Stimulated activated CD8-positive, alpha-beta memory T cell treated with anti-CD3 and anti-CD28 coated beads, Interleukin-15, amount 100 ng/mL, for 24 hours (primary cell): ENCODE results near the gene HOXC4.
"Not testable (repeated sequence)": the region's sequence is repeated elsewhere in the genome, so short reads cannot be mapped to it uniquely, and the experiment has no call there.

Source experiments
- DNase-seq: peaks from one replicate; pipeline ENCODE4 v3.0.0-alpha.2; 2020; ENCODE audit warnings: low read depth

Gene HOXC4

DNA sequence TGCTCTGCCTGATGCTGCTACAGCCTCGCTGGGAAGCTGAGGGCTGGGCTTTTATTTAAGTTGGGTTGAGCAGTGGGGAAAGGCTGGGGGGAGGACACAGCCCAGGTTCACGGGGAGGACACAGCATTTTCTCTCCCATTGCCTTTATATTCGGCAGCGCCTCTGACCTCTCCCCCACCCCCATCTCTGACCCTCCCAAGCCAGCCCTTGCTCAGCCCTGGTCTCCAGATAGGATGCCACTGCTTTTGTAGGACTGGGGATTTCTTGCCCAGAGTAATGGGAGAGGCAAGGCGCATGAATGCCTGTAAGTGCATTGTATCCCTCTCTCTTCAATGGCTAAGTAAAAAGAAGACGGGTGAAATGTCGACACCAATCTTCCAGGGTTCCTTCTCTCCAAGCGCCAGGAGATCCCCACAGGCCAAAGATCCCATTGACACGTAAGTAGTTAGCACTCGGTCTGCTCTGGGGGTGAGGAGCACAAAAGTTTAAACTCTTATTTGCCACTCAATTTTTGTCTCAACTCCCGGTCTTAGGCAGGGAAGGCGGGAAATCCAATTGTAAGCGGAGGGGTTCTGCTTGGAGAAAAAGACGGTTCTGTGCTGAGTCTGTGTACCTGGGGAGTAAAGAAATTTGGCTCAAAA, 4.6 kb downstream of the HOXC4 start:
- DNase-seq, result no peak

DNA sequence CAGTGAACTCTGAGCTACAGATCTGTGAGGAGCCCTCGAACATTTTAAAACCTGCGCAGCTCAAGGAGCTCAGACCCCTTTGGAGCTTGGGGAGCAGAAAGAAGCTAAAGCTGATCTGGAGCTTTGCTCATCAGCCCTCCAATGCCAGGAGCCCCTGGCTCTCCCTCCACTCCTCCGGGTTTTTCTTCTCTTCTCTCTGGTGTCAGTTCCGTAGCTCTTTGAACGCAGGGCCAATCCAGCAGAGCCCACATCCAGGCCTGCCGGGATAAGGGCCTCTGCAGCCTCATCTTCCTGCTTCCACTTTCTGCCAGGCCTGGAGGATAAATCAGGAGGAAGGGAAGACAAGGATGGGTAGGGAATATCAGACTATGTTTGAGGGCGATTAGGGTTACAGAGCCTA, 6.0 kb downstream of the HOXC4 start:
- DNase-seq, result no peak

DNA sequence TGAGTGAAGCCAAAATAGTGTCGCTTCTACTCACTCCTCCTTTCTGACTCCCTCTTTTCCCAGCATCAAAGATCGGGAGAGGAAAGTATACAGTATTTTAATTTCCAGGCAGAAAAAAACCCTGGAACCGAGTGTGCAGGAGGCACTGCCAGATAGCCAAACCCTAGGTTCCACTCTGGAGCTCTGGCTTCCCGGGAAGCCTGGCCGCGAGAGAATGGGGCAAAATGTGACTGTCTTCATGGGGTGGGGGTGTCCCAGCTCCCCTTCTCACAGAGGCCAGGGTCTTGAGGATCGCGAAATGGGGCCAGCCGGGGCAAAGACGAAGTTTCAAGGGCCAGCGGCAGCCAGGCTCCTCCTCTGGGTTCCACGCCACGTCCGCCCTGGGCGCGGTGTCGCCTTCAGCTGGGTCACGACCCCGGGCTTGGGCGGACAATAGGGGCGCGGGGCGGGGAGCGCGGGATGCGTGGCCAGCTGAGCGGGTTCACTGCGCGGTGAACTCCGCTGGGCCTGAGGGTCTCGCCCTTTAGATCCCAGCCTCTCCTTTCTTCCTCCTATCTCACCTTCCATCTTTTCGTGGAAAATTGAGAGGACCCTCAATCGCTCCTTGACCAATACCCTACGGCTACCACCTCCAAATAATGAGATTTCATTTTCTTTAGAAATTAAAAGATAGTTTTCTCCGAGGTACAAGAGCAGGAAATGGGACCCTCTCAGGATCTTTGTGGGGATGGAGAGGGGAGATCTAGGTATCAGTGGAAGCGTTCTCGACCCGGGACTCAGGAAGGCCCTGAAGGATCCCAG, 6.7 kb downstream of the HOXC4 start:
- no peak for DNase-seq

DNA sequence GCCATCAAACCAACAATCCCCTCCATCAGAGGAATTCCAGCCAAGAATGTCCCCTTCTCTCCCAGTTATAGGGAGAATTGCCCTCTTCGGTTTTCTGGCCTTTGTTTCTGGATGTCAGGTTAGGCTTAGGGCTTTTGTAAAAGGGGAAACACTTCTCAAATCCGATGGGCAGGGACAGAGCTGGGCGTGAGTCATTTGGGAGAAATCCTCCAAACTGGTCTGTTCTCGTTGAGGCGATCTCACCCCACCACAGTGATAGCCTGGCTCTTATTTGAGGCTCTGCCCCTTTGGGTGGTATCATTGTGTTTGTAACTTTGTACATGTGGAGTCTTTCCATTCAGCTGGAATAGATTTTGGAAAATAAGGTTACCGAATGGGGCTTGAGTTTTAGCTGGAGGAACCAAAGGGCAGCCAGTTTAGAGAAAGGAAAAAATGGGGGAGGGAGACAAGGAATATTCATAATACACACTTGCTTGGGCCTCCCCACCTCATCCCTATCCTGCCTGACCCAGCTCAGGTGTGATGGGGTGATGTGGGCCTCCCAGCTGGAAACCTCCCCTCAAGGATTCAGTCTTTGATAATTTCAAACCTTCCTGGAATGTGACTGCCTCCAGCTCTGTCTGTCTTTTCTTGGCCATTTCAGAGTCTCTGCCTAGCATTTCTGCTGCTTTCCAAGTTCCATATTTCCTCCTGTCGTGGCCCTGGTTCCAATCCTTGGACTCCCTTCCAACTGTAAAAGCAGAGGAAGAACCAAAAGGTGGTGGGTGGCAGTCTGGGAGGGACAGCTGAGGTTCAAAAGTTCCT, 7.5 kb downstream of the HOXC4 start:
- no peak for DNase-seq

DNA sequence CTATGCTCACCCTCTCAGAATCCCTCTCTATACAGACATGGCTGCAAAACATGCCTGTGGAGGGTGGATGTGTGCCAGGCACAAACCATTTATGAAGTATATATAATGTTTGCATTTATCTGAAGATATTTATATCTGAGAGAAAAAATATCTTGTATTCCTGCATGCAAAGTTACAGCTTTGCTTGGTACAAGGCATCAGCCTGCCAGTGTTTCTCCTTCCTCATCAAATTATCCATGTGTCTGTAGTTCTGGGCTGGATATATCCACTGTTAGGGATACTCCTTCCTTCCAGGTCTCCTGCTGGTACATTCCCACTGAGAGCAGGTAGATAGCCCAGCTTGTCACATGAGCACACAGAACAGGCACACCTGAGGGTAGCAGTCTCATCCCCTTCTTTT, 12.0 kb downstream of the HOXC4 start:
- no peak for DNase-seq

DNA sequence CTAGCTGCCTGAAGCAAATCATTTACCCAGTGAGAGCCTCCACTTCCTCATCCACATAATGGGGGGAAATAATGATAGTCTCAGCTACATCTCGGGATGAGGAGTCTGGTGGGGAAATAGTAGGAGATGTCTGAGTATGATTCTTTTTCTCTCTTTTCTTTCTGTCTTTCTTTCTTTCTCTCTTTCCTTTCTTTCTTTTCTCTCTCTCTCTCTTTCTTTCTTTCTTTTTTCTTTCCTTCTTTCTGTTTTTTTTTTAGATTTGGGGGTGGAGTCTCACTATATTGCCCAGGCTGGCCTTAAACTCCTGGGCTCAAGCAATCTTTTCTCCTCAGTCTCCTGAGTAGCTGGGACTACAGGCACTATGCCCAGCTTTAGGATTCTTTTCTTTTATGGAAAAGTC, 12.8 kb downstream of the HOXC4 start:
- DNase-seq, result no peak

DNA sequence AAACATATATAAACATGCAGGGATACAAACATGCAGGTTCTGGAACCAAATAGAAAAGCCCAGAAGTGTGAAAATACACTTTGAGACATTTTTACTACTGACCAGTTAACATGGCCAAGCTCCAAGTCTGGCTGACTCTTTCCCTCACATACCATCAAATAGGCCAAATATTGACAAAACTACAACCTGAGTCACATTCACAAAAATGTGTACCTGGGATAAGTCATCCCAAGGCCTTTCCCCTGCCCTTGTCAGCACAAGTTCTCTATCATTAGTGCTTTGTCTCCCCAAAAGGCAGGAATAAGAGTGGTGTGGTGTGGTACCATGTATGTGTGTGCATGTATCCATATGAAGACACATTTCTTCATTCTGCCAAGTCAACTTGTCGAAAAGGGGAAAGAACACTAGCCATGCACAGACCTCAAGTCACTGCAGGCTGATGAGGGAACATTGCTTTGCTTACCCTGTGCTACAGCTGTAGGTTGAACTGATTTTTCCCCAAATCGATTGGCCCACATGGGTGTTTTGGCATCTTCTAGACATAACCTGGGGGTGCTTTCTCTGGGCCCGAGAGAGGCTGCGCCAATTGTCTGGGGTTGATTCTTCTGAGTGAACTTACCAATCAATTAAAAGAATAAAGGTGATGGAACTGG, 14.9 kb downstream of the HOXC4 start:
- no peak for DNase-seq

DNA sequence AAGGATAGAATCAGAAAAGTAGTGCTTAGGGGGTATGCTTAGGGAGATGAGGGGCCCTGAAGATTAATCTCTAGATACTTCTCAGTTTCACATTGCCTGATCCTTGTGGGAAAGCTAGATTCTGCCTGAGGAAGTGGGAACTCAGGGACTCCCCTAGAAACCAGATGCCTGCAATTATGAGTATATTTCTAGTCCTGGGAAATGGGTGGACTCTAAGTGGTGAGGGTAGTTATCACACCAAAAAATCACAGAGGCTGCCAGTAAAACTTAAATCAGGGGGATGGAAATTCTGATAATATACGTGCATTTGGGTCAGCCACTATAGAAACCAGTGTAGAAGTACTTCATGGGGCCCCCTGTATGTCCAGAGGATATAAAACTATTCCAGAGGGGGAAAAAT, 18.3 kb downstream of the HOXC4 start:
- DNase-seq, result no peak

DNA sequence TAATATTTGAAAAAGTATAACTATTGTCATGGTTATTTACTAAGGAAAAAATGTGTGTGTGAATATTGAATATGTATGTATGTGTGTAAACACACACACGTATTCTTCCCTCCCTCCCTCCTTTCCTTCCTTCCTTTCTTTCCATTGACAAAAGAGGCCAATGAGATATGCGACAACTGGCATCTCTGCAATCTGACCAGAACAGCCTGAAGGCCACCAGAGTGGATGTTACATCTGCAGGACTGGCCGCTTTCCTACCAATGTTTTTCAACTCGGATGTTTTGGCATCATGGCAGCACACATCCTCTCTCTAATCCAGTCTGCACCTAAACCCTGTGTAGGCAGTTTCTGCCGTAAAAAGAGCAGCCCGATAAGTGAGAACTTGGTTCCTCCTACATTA, 20.7 kb downstream of the HOXC4 start:
- no peak for DNase-seq

DNA sequence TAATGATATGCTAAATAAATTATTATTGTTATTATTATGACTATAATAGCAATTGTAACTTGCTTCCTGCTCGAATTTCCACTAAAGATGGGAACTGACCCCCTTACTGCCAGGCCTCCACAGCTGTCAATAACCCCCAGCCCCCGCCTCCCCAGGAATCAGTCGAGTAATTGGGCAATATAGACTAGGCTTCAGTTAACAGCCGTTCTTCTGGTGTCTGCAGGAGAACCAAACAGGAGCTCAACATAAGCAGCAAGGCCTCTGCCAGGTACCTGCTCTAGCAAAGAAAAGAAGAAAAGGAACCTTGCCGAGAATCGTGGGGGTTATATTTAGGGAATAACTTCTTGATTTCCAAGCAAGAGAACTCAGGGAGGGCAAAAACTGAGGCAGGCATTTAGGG, 21.8 kb downstream of the HOXC4 start:
- DNase-seq, result no peak

DNA sequence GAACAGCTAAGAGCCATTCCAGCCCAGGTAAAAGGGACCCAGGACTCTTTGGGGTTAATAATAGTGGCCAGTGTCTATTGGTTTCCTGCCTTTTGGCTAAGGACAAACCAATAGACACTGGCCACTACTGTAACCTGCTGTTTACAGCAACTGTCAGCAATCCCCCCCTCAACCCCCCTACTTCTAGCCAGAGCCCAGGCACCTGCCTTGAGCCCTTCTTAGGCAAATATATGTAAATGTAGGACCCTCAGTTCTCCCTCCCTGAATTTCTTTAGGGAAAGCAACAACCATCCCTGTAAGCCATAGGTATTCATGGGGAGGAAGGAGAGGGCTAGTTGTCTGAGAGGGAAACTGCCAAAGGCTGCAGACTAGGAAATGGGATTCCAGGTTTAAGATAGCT, 22.3 kb downstream of the HOXC4 start:
- no peak for DNase-seq

DNA sequence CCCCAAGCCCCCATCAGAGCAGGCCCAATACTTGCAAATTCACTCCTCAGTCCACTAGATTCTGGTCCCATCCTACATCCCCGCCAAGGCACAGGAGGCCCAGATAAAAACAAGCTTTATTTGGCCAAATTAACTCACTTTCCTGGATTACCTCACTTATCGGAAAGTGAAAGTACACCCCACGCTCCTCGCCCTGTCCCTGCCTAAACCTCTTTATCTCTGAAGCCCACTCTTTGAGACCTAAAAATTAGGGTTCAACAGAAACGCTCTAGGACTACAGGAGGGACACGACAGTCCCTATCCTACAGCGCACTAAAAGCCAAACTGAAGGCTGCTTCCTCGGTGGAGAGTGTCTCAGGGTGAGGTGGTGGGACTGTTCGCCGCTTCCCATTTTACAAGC, 24.2 kb downstream of the HOXC4 start:
- DNase-seq, result not testable (repeated sequence)

DNA sequence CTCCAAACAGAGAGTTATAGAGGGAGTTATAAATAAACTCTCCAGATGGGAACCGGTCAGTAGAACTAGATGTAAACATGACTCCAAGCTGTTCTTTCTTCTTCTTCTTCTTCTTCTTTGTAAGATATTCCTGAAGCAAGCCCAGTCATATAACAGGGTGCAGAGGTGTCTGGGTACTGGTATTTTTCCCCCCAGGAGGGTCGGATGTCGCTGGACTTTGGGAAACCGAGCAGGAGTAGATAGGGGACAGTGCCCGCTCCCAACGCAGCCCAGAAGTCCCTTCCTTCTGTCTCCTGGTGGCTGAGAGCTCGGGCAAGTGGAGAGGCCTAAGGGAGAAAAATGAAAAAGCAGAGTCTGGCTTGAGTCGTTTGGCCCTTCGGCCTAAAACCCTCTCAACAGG, 25.5 kb downstream of the HOXC4 start:
- DNase-seq, result not testable (repeated sequence)

DNA sequence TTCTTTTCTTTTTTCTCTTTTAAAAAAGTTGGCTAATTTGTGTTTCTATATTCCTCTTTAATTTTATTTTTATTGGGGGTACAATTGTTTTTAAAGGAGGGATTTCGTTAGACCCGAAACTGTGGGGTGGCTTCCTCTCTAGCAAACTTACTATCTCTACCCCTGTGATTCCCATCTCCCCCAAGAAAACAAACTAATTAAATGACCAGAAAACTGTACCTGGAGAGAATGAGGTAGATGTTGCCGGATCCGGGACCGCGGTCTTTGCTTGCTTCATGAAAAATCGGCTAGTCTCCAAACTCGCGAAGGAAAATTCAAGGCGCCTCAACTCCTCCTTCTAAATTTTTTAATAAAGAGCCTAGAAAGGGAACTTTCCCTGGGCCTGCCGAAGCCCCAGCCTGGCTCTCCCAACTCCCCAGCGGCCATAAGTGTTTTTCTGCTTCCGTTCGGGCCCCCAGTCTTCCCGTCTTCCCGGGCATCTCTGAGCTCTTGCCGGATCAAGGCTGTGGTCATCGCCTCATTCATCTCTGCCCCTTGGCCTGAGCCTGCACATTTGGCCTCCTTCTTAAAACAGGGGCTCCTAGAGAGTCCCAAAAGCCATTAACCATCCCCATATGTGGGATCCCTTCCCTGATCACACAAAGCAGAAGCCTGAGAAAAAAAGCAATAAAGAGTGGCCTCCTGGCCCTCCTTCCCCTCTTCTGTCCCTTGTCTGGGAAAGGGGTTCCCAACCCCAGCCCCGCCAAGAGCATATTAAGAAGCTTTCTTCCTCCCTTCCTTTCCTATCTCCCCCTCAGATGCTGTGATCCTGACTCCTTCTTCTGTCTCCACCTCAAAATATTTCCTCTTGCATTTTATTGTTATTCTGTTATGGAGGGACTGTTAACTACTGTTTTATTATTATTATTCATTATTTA, 26.6 kb downstream of the HOXC4 start:
- not testable (repeated sequence) for DNase-seq

DNA sequence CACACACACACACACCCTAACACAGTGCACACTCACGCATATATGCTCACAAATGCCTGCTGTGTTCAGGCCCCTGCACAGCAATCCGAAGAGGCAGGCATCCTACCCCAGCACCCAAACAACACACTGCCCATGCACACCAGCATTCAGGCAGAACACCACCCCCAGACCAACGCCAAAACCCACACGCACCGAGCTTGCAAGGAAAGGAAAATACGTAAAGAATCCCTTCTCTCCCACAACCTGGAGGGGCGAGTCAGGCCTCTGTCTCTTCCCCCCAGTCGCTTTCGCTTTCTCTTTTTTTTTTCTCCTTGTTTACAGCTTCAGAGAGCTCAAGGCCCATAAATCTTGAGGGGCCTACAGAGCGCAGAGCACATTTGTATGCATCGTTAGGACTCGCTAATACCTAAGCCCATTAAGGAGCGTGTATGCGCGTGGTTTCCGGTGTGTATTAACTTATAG, 27.4 kb downstream of the HOXC4 start:
- not testable (repeated sequence) for DNase-seq

DNA sequence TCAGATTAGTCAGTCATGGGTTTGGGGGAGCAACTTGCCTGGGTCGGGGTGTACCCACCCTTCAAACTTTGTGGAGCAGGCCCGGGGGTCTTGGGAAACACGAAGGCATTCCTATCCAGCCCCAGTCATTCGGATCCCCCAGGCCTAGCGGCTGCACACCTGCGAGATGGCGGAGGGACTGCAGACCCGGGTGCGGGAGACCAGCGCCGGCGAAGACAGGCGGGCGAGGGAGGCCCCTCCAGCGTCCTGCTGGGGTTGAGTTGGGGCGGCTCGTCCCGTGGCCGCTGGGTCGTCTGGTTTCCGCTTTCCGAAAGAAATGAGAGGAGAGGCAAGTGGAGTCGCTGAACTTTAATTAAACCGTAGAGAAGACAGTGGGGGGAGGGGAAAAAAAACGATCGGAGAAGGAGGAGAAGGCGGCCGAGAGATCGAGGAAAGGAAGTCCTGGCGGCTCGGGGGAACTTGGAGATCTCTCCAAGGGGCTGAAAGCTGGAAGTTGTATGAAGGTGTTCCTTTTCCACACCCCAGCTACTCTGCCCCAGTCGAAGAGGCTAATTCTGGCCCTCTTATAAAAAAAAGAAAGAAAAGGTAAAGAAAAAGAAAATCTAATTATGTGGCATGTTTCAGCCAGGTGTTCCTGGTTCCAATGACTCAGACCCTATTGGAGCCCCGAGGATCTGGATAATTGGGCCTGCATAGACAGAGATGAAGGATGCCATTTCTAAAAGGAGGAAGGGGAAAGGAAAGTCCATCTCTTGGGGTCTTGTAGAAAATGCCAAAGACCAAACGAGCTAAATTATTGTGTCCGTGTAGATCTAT, 28.2 kb downstream of the HOXC4 start:
- not testable (repeated sequence) for DNase-seq

DNA sequence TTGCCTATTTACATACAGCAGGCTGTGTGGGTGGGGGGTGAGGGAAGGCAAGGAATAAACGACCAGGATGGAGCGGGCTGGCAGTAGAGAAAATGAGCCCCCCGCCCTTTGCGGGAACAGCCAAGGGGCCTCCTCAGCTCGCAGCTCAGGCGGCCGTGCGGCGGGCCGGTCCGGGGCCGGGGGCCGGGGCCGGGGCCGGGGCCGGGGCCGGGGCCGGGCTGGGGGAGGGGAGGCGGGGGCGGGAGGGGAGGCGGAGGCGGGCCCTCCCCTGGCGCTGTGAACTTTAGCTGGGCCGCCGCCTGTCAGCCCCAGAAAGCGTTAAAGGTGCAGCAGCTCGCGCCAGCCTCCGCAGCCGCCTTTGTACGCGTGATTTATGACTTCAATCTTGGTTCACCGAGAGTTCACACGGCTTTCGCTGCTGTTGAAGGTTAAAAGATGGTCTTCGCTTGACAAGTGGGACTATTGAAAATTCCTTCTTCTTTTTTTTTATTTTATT, 28.8 kb downstream of the HOXC4 start:
- no peak for DNase-seq

DNA sequence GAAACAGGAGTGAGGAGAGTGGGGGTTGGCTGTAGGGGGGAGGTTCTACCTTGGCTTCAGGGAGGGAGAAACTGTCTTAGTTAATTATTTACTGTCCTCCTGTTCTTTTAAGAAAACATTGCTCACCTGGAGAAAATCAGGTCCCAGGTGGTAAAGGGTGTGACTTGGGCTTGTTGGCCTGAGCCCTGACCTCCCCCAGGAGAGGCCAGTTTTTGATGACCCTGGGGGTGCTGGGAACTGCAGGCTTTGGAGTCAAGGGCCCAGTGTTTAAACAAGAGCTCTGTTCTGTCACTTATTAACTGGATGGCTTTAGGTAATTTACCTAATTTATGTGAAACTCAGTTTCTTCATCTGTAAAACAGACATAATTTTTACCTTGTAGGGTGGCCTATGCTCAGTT, 34.4 kb downstream of the HOXC4 start:
- not testable (repeated sequence) for DNase-seq

DNA sequence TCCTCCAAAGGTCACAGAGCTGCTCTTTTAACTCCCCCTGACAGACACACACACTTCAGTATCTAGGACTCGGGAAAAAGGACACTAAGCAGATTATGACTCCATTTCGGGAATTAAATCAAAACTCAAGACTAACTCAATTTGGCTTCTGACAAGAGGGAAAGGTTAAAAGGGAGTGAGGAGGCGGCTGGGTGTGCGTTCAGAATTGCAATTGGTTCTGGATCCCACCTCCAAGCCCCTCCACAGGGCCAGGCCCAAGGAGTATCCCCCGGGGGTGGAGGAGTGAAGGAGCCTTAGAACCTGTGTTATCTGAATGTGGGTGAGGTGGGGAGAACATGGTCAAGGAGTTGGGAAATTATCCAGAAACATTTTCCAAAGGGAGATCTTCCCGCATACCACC, 35.8 kb downstream of the HOXC4 start:
- not testable (repeated sequence) for DNase-seq

DNA sequence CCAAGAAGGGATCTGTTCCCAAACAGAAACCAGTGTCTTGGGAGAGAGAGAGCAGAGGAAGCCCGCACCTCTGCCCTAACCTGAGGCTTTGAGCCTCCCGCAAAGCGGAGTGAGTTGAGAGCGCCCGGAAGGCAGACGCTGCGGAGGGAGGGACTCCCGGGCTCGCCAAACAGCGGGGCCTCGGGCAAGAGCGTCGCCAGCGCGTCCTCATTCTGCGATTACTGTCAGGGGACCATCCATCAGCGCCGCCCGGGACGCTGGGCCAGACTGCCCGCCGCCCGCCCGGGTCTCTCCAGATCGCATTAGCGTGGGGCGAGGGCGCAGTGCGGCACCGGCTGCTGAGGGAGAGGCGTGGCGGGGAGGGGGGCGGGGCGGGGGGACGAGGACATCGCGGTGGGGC, 36.7 kb downstream of the HOXC4 start:
- not testable (repeated sequence) for DNase-seq
